HCT116 (cell line): Measurements from ENCODE around the gene CIAO2B. TPM values are rescaled to one million over a fixed set of nuclear protein-coding genes. Genes with fewer than 3 reads are reported as not detected.

Experiments
- total RNA-seq: library from RNA; stranded (reverse); gene quantifications from one replicate; pipeline ENCODE4 v1.2.1, GENCODE V29; 2021; ENCODE audit not compliant: unreplicated experiment

CIAO2B gene
- total RNA-seq, 1 experiment from 2014 or later = 113 TPM

Other genes with a start within 250 kb of the CIAO2B start
- gene CMTM4, start 237.7 kb downstream of the CIAO2B start, total RNA-seq = 77.8 TPM
- 92.8 TPM for gene DYNC1LI2, start 182.8 kb downstream of the CIAO2B start, total RNA-seq
- not detected for gene TERB1, start 132.8 kb downstream of the CIAO2B start, total RNA-seq
- 123 TPM for gene NAE1, start 103.4 kb downstream of the CIAO2B start, total RNA-seq
- not detected for gene CA7, start 90.0 kb downstream of the CIAO2B start, total RNA-seq
- gene PDP2, start 53.9 kb downstream of the CIAO2B start, total RNA-seq = 19.9 TPM
- not detected for gene CDH16, start 15.5 kb downstream of the CIAO2B start, total RNA-seq
- gene RRAD, start 8.9 kb downstream of the CIAO2B start, total RNA-seq = 2.2 TPM
- 35.4 TPM for gene CES2, start 1.1 kb upstream of the CIAO2B start, total RNA-seq
- 10.8 TPM for gene CES3, start 26.9 kb upstream of the CIAO2B start, total RNA-seq
- not detected for gene CES4A, start 54.2 kb upstream of the CIAO2B start, total RNA-seq
- gene CBFB, start 94.7 kb upstream of the CIAO2B start, total RNA-seq = 101 TPM
- 19.2 TPM for gene PHAF1, start 175.5 kb upstream of the CIAO2B start, total RNA-seq
- gene B3GNT9, start 216.6 kb upstream of the CIAO2B start, total RNA-seq = 3.8 TPM
- 20.5 TPM for gene TRADD, start 225.5 kb upstream of the CIAO2B start, total RNA-seq
- gene FBXL8, start 225.6 kb upstream of the CIAO2B start, total RNA-seq = 27.8 TPM
- gene HSF4, start 230.3 kb upstream of the CIAO2B start, total RNA-seq = 46.6 TPM
- 54.0 TPM for gene NOL3, start 236.1 kb upstream of the CIAO2B start, total RNA-seq
- 38.7 TPM for gene MATCAP1, start 249.6 kb upstream of the CIAO2B start, total RNA-seq